GM12875 (cell line): ENCODE results near the gene IP6K1.

Source experiments
- H3K4me3 ChIP-seq: one replicate; pipeline ENCODE4 v1.5.1; 2011; ENCODE audit warnings: low read depth, low read length, control low read depth
- TF ChIP-seq, protein P1 (sequence below): IDR thresholded peaks from 2 replicates; pipeline ENCODE4 v1.5.1; 2011; ENCODE audit warnings: low read depth, mild to moderate bottlenecking, control low read depth, inconsistent platforms, low read length, moderate library complexity, borderline replicate concordance; ENCODE audit not compliant: insufficient read depth

IP6K1 gene

DNA sequence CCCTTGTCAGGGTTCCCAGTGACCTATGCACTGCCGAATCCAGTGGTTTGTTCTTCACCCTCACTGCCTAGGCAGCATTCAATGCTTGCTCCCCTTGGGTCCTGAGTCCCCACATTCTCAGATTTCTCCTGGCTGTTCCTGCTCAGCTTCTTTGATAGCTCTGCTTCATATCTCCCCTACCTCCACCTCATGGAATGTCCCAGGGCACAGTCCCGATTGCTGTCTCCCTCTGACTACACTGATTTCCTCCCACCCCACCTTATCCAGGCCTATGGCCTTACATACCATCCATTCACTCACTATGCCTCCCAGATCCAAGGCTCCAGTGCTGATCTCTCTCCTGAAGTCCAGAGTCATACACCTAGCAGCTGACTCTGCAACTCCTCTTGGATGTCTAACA, 14.8 kb upstream of the IP6K1 start:
- H3K4me3 ChIP-seq: no peak overlapping the region
- TF ChIP-seq, protein P1, sequence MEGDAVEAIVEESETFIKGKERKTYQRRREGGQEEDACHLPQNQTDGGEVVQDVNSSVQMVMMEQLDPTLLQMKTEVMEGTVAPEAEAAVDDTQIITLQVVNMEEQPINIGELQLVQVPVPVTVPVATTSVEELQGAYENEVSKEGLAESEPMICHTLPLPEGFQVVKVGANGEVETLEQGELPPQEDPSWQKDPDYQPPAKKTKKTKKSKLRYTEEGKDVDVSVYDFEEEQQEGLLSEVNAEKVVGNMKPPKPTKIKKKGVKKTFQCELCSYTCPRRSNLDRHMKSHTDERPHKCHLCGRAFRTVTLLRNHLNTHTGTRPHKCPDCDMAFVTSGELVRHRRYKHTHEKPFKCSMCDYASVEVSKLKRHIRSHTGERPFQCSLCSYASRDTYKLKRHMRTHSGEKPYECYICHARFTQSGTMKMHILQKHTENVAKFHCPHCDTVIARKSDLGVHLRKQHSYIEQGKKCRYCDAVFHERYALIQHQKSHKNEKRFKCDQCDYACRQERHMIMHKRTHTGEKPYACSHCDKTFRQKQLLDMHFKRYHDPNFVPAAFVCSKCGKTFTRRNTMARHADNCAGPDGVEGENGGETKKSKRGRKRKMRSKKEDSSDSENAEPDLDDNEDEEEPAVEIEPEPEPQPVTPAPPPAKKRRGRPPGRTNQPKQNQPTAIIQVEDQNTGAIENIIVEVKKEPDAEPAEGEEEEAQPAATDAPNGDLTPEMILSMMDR: no peak

DNA sequence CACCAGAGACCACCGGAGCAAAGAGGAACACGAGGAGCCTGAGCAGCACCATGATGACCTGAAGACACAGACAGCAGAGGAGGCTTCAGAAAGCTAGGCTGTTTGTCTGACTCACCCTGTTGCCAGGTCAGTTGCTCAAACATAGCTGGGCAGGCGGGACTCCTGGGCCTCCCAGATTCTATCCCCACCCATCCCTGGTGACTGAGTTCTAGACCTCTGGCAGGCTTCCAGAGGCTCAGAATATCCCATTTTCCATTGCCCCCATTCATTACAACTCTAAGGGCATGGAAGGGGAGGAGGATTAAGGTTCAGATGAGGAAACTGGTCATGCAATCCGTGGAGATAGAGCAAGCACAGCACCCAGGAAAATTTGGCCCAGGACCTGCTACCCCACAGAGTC, 13.4 kb upstream of the IP6K1 start, which contains the start of gene CDHR4:
CDHR4 (minus strand) TSS at position 113 of the 400 bp plus-strand sequence; CDS start at position 52, 61 bp downstream.
- TF ChIP-seq, protein P1: no peak
- no peak within 1 kb of the TSS for H3K4me3 ChIP-seq

DNA sequence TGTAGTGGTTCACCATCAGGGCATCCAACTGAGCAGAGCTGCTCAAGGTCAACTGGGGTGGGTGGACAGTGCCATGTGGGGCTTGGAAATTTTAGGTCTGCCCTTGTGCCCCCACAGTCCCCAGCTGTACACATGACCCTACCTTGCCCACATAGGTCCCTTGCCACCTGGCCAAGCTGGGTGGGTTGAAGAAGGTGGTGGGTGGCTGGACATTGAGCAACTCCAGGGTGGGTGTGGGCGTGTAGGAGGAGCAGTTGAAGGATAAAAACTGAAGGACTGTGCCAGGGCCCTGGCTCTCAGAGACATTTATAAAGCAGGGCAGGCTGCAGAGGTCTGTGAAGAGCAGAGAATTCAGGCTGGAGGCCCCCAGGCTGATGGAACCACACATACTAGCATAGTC, 12.8 kb upstream of the IP6K1 start:
- H3K4me3 ChIP-seq: no peak overlapping the region
- TF ChIP-seq, protein P1: no peak

DNA sequence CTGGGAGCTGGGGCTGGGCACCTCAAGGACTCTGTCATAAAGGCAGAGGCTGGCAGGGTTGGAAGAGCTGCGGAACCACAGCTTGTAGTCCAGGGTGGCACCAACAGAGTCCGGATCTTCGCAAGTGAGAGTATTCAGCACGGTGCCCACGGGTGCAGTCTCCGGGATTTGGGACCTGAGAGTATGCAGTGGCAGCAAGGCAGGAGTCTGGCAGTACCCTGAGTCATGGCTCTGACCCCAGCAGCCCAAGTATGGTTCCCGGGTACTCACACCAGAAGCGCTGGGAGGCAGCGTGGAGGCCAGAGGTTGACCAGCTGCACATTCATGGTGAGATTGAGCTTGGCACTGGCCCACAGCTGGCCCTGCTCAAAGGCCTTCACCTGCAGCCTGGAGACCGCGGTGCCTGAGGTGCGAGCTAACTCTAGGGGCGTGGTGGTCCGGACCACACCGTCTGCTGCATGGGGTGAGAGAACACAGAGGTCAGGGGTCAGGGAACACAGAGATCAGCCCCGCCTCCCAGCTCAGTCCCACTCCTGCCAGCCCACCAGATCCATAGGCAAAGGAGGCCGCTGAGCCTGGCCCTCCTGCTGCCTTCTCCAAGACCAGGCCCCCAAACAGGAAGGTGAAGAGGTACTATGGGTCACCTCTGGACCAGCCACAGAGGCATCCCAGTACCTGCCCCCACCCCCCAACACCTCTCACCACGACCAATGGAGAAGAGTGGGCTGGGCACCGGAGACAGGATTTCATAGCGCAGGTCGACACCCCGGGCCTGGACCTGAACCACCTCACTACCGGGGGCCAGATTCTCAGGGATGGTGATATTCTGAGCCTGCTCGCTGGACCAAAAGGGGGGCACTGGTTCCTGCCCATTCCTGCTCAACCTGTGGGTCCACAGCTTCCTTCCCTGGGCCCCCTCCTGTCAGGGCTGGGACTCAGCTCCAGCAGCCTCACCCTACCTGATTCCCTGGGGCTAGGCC, 8.9 kb upstream of the IP6K1 start:
- H3K4me3 ChIP-seq: no peak overlapping the region
- TF ChIP-seq, protein P1: no peak

DNA sequence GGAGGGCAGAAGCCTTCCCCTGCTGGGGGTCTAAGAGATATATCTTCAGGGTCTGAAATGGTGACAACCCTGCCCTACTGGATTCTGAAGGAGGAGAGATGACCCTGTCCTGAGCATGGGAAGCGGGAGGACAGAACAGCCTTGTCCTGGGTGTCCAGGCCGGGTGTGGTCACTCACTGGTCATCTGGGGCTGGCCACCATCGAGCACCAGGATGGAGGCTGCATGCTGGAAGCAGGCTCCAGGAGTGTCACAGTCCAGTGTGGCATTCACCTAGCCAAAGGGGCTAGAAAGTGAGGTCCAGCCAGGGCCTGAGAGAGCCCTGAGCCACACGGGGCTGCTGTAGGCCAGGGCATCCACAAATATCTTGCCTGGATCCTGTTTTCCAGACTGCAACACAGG, 8.1 kb upstream of the IP6K1 start:
- H3K4me3 ChIP-seq: no peak overlapping the region
- TF ChIP-seq, protein P1: no peak

DNA sequence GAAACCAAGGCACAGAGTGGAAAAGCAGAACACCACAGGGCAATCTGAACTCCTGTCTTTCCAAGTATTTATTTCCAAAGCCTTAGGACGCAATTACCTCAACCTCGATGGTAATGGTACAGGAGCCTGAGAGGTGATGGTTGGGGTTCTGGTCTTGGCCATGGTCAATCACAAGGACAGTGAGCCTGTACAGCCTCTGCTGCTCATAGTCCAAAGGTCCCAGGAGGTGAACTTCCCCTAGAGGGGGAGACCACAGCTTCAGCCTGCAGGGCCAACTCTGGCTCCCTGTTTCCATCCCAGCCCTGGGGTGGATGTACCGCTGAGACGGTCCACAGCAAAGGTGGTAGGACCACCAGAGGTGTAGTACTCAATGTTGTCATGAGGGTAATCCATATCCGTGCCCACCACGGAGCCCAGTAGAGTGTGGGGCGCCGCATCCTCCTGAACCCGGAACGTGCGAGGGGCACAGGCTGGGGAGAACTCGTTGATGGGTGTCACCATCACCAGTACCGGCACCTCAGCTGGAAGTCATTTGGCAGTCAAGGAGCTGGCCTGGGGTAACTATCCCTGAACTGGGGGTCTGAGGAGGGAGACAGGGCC, 7.2 kb upstream of the IP6K1 start:
- H3K4me3 ChIP-seq: no peak overlapping the region
- TF ChIP-seq, protein P1: no peak
